SU-DHL-6 (cell line): ENCODE data around the gene JUNB.

Source experiments
- H2AFZ ChIP-seq: fragments of 200-600 bp; sonication (generic); 2 replicates; pipeline ENCODE4 v1.6.1; 2014; ENCODE audit warnings: low read depth, mild to moderate bottlenecking, moderate library complexity, mixed read lengths, antibody characterized with exemption, low read length; ENCODE audit not compliant: severe bottlenecking
- H3F3A ChIP-seq: fragments of 200-600 bp; shearing (Covaris generic); 2 replicates; pipeline ENCODE4 v1.6.0; 2016; ENCODE audit warnings: antibody characterized with exemption, mild to moderate bottlenecking; ENCODE audit not compliant: insufficient read depth
- H3K27ac ChIP-seq: fragments of 200-600 bp; sonication (generic); 2 replicates; pipeline ENCODE4 v1.5.1; 2016; ENCODE audit warnings: low read depth, mild to moderate bottlenecking, low read length, moderate library complexity, mixed read lengths
- H3K27me3 ChIP-seq: fragments of 200-600 bp; sonication (generic), shearing (Covaris generic); 2 replicates; pipeline ENCODE4 v1.6.0; 2014; ENCODE audit warnings: mild to moderate bottlenecking, low read length
- H3K36me3 ChIP-seq: fragments of 200-600 bp; sonication (generic); 2 replicates; pipeline ENCODE4 v1.6.1; 2014; ENCODE audit warnings: mild to moderate bottlenecking, low read length, mixed read lengths
- H3K4me2 ChIP-seq: fragments of 300-600, 200-600 bp; shearing (Covaris generic), sonication (generic); 2 replicates; pipeline ENCODE4 v1.6.0; 2014; ENCODE audit warnings: low read length, low read depth, mild to moderate bottlenecking; ENCODE audit not compliant: poor library complexity, severe bottlenecking
- H3K4me3 ChIP-seq: fragments of 200-600 bp; sonication (generic); 2 replicates; pipeline ENCODE4 v1.5.1; 2014; ENCODE audit warnings: antibody characterized with exemption, low read length, mild to moderate bottlenecking, mixed read lengths; ENCODE audit not compliant: insufficient read depth, poor library complexity, severe bottlenecking
- H3K79me2 ChIP-seq: fragments of 200-600 bp; sonication (generic); 2 replicates; pipeline ENCODE4 v1.6.1; 2014; ENCODE audit warnings: mild to moderate bottlenecking, low read length, moderate library complexity; ENCODE audit not compliant: insufficient read depth
- H3K9ac ChIP-seq: fragments of 200-600 bp; sonication (generic); 2 replicates; pipeline ENCODE4 v1.7.0; 2014; ENCODE audit warnings: mild to moderate bottlenecking, low read length
- H3K9me2 ChIP-seq: fragments of 200-600 bp; sonication (generic); replicated peaks from 2 replicates; pipeline ENCODE4 v1.6.1; 2014; ENCODE audit warnings: low read length; ENCODE audit not compliant: insufficient read depth
- H3K9me3 ChIP-seq: fragments of 200-600 bp; sonication (generic); 2 replicates; pipeline ENCODE4 v1.6.1; 2014; ENCODE audit warnings: low read length, mixed read lengths; ENCODE audit not compliant: insufficient read depth
- H4K20me1 ChIP-seq: fragments of 200-600 bp; sonication (generic); 2 replicates; pipeline ENCODE4 v1.6.1; 2014; ENCODE audit warnings: low read depth, mild to moderate bottlenecking, antibody characterized with exemption, low read length, moderate library complexity, mixed read lengths
- EZH2phosphoT487 ChIP-seq: fragments of 200-600 bp; sonication (generic), shearing (Covaris generic); conservative IDR thresholded peaks from 2 replicates; pipeline ENCODE4 v1.6.1; 2018; ENCODE audit warnings: mild to moderate bottlenecking, antibody characterized with exemption, low read length, moderate library complexity, mixed read lengths
- TF ChIP-seq, protein P1 (sequence below): fragments of 200-600 bp; sonication (generic); IDR thresholded peaks from one replicate; pipeline ENCODE4 v1.5.1; 2017; ENCODE audit warnings: antibody characterized with exemption, mild to moderate bottlenecking, low read length, moderate library complexity; ENCODE audit not compliant: insufficient read depth, poor library complexity, severe bottlenecking

Gene JUNB

DNA sequence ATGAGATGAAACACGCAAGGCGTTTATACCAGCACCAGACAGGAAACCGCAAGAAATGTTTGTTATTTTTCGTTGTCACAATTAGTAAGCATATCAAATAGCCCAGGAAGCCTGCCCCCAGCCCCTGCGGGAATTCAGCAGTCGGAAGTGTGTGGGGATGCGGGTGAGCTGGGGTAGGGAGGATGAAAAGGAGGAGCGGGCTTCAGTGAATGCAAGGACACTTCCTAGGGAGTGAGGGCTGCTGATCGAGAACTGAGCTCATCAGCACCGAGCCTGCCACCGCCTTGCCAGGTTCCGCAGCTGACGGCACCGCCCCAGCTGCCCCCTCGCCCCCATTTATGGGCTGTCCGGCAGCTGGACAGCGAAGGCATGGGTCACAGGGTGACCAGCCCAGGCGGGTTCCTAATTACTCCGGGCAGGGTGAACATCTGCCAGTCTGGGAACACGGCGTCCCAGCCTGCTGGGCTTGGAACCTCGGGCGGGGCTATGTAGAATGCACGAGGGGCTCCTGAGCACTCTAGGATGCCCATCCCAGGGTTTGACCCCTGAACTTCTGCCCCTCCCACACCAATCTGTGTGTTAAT is 41.3 kb upstream of the JUNB start:
- H3K4me2 ChIP-seq: no peak overlapping the region
- no peaks in the 10 kb centered on the region; the same call in 1 of the 2 replicates for H3K9me3 ChIP-seq
- H3K27ac ChIP-seq: no peak overlapping the region
- no peaks in the 10 kb centered on the region for H3F3A ChIP-seq
- TF ChIP-seq EZH2phosphoT487: no peak
- TF ChIP-seq, protein P1, sequence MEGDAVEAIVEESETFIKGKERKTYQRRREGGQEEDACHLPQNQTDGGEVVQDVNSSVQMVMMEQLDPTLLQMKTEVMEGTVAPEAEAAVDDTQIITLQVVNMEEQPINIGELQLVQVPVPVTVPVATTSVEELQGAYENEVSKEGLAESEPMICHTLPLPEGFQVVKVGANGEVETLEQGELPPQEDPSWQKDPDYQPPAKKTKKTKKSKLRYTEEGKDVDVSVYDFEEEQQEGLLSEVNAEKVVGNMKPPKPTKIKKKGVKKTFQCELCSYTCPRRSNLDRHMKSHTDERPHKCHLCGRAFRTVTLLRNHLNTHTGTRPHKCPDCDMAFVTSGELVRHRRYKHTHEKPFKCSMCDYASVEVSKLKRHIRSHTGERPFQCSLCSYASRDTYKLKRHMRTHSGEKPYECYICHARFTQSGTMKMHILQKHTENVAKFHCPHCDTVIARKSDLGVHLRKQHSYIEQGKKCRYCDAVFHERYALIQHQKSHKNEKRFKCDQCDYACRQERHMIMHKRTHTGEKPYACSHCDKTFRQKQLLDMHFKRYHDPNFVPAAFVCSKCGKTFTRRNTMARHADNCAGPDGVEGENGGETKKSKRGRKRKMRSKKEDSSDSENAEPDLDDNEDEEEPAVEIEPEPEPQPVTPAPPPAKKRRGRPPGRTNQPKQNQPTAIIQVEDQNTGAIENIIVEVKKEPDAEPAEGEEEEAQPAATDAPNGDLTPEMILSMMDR: no peak
- no peaks in the 10 kb centered on the region for H3K27me3 ChIP-seq
- no peak overlapping the region for H3K9ac ChIP-seq
- no peak overlapping the region for H3K4me3 ChIP-seq
- H3K9me2 ChIP-seq: no peaks in the 10 kb centered on the region
- H4K20me1 ChIP-seq: no peaks in the 10 kb centered on the region
- 0 out of 2 replicates have a peak, but pooled peaks cover 3% of the 10 kb centered on the region for H3K36me3 ChIP-seq
- no peaks in the 10 kb centered on the region for H3K79me2 ChIP-seq
- H2AFZ ChIP-seq: no peak overlapping the region

DNA sequence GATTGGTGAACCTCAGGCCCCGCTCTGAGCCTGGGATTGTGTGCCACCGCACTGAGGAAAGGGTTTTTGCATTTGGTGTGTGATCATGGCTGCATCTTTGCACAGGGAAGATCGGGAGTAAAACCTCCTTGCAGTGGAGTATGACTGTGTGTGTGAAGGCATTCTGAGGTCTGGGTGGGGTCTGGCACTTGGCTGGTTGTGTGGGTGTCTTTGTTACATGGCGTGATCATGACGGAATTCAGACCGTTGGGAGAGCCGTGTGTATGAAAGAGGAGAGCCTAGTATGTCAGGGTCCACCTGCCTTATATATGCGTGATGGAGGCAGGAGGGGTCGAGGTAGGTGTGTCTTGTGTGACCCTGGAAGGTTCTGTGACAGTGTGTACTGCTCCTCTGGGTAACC is 40.4 kb upstream of the JUNB start:
- H3K27ac ChIP-seq: no peak overlapping the region
- no peak overlapping the region for H2AFZ ChIP-seq
- no peaks in the 10 kb centered on the region for H3K27me3 ChIP-seq
- H3K4me3 ChIP-seq: no peak overlapping the region
- H3K36me3 ChIP-seq: 0 out of 2 replicates have a peak, but pooled peaks cover 3% of the 10 kb centered on the region
- no peak overlapping the region for H3K4me2 ChIP-seq
- H3K79me2 ChIP-seq: no peaks in the 10 kb centered on the region
- H3K9me3 ChIP-seq: no peaks in the 10 kb centered on the region; the same call in 1 of the 2 replicates
- no peaks in the 10 kb centered on the region for H3K9me2 ChIP-seq
- no peak overlapping the region for H3K9ac ChIP-seq
- H4K20me1 ChIP-seq: no peaks in the 10 kb centered on the region
- H3F3A ChIP-seq: no peaks in the 10 kb centered on the region
- TF ChIP-seq EZH2phosphoT487: no peak
- TF ChIP-seq, protein P1: no peak

DNA sequence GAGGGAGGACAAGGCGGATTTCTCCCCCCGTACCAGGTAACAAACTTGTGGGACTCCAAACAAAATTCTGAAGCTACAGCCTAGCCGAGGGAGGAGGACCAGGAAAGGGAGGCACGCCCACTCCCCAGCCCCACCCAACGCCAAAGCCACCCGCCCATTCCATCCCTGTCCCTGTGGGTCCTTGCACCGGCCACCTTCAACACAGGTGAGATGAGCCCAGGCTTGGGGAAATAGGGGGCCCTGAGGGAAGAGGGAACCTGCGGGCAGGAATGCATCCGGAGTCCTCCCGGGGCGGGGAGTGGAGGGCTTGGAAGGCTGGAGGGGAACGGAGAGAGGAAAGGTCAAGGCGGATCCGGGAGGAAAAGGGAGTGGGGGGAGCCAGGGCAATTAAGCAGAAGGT is 39.7 kb upstream of the JUNB start, which contains the start of gene BEST2:
TSS of gene BEST2 (plus strand) at position 157 of the 400 bp plus-strand sequence. CDS start 802 bp downstream, outside the sequence.
- Histone ChIP-seq H3K27me3 (no peaks in the 10 kb centered on the region), H3F3A (no peaks in the 10 kb centered on the region), H3K9ac (no peak within 1 kb of the TSS), H2AFZ (no peak within 1 kb of the TSS), H3K79me2 (no peaks in the 10 kb centered on the region), H3K9me3 (no peaks in the 10 kb centered on the region; the same call in 1 of the 2 replicates), H3K4me2 (no peak within 1 kb of the TSS), H4K20me1 (no peaks in the 10 kb centered on the region), H3K4me3 (no peak within 1 kb of the TSS), H3K9me2 (no peaks in the 10 kb centered on the region), H3K36me3 (0 out of 2 replicates have a peak, but pooled peaks cover 3% of the 10 kb centered on the region), H3K27ac (no peak within 1 kb of the TSS)
- no peak for TF ChIP-seq EZH2phosphoT487
- TF ChIP-seq, protein P1: no peak
